ENCODE measurements around the gene ZDHHC4.
"Not testable (repeated sequence)": the region's sequence is repeated elsewhere in the genome, so short reads cannot be mapped to it uniquely, and the experiment has no call there.

The ZDHHC4 gene

DNA sequence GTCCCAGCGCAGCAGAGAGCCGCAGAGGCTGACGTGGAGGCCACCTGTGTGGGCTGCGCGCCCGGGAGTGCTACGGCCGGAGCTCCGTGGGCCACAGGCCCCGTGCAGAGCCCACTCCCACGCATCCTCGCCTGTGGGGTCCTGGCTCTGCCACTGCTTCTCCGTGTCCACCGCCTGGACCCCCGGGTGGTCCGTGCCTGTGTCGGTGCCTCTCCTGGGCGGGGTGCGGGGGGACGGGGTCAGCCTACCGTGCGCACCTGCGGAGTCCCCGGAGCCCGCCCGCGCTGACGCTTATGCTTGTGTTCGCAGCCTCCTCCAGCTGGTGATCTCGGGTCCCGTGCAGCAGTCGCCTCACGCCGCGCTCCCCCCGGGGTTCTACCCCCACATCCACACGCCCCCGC lies 30.4 kb downstream of the ZDHHC4 start:
- no peak for DNase-seq (ENCODE audit: low read depth)

DNA sequence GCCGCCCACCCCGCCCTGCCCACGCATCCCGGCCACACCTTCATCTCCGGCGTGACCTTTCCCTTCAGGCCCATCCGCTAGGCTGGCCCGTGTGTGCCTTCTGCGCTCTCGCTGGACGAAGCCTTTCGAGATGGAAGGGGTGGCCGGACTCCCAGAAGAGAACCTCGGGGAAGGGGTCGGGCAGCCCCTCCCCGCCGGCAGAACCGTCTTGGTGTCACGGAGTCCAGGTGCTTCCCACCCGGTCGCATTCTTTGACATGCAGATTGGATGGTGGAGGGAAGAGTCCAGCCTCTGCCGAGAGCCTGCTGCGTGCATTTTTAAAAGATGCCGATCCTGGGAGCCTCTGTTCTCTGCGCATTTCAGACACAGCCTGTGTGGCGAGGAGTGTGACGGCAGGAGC lies 30.8 kb downstream of the ZDHHC4 start:
- no peak for DNase-seq (ENCODE audit: low read depth)

DNA sequence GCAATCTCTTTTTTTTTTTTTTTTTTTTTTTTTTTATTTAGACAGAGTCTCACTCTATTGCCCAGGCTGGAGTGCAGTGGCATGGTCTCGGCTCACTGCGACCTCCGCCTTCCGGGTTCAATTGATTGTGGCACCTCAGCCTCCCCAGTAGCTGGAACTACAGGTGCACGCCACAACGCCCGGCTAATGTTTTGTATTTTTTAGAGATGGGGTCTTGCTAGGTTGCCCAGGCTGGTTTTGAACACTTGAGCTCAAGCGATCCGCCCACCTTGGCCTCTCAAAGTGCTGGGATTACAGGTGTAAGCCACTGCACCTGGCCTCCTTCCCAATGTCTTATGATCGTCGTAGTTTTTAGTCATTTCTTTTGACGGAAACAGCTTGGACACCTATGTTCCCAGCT lies 31.5 kb downstream of the ZDHHC4 start:
- DNase-seq (ENCODE audit: low read depth) = no peak

DNA sequence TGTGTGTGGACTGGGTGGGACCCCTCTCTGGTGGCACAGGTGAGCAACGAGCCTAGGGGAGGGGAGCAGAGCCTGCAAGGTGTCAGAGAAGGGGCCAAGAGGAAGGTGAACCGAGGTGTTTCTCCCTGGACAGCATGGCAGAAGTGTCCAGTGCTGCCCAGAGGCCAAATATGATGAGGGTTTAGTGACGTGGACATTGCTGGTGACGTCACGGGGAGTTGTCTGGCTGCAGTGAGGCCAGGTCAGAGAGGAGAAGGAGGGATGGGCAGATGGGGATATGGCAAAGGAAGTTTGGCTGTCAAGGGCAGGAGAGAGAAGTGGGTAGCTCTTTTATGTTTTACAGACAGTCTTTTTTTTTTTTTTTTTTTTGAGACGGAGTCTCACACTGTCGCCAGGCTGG lies 35.6 kb downstream of the ZDHHC4 start:
- no peak for DNase-seq (ENCODE audit: low read depth)

DNA sequence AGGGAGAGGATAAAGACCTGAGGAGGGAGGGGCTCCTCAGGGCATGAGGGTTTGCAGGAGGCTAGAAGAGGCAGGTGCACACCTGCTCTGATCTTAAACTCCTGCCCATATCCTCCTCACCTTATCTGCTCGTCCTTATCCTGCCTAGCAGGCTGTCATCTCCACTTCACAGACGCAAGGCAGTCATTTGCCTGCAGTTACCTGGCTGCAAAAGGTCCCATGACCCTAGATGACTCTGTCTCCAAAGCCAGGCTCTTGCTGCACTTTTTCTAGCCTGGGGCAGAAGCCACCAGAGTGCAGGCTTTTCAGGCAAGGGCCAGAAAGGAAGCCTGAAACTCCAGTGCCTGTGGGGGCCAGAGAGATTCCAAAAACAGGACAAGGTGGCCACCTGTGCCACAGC lies 36.5 kb downstream of the ZDHHC4 start:
- no peak for DNase-seq (ENCODE audit: low read depth)

DNA sequence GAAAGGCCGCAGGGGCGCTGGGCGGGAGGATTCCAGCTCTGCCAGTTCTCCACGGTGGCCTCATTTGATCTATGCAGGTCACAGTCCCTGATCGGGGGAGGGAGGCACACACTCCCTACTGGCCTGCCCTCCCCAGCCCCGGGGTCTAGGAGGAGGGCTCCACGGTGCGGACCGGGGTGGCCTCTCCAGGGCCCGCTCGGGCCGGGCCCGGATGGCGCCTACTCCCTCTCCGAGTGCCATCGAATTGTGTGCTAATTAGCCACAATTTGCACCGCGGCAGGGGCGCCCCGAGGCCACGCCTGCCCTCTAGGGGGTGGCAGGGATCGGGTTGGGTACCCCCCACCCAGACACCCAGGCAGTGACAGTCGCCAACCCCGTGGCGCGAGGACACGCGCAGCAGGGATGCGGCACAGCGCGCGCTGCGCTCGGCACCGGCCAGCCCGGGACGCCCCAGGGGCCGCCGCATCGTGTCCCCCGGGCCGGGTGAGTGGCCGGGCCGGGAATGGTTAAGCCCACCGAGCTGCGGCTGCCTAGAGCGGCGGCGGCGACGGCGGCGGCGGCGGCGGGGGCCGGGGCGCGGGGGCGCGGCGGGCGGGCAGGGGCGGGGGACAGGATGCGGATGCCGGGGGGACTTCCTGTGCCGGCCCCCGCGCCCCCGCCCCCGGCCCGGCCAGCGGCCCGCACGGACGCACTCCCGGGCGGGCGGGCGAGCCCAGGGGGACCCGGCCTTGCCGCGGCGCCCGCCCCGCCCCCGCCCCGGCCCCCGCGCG lies 37.9 kb downstream of the ZDHHC4 start, which contains the start of gene ZNF853:
TSS of gene ZNF853 (plus strand) at position 658 of the 770 bp plus-strand sequence. CDS start 565 bp downstream, outside the sequence.
- DNase-seq (ENCODE audit: low read depth) = no peak

DNA sequence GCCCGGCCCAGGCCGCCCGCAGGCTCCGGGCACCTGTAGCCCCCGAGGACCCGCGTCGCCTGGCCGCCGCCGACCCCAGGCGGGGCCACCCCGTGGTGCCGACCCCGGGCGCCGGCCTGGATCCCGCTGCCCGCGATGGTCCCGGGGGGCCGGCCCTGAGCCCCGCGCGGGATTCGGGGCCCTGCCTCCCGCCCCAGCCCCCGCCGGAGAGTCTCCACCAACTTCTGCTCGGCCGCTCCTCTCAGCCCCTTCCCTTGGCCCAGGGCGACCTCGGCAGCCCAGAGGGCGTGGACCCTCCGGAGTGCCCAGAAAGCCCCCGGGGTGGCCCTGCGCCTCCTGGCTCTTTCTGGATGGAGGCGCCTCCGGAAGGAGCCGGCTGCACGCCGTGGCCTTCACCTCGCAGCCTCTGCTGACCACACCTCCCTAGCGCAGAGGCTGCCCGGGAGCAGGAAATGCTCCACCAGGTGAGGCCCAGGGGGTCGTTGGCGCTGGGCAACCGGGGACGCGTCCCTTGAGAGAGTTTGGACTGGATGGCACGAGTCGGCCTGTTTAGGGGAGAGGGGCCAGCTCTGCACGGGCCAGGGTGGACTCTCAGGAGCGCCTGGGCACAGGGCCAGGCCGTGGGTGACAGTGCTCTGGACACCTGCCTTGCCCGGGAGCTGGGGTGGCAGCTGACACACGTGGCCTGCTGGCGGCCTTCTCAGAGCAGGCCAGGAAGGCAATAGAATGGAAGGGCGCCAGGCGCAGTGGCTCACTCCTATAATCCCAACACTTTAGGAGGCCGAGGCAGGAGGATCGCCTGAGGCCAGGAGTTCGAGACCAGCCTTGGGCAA lies 38.7 kb downstream of the ZDHHC4 start:
- DNase-seq (ENCODE audit: low read depth) = no peak

DNA sequence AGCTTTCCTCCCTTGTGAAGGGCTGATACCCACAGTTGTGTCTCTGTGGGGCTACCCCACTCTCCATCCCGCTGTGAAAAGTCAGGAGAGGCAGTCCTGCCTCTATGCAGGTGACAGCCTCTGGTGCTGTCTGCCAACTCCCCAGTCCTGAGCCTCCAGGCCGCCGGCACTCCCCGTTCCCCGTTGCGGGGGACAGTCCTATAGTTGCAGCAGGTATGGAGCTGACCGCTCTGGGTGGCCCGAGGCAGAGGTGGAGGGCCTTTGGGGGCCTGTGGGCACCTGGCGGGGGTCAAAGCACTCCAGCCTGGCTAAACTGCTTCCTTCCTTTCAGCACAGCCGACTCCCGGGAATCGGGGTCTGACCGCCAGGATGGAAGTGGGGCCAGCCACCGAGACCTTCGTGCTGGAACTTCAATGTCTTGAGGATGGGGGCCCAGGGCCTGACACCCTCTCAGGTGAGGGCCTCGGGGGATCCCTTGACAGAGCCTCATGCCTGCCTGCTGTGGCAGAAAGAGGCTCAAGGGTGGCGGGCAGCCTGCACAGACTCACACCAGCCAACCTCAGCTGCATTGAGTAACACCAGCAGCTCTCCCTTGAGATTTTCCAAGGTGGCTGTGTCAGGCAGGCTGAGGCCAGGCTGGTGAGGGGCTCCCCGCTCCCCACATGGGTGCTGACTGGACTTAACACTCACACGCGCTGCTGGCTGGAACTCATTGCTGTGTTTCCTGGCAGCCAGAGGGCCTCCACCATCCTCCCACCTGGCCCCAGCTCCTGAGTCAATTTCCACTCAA lies 39.8 kb downstream of the ZDHHC4 start:
- DNase-seq (ENCODE audit: low read depth) = no peak

DNA sequence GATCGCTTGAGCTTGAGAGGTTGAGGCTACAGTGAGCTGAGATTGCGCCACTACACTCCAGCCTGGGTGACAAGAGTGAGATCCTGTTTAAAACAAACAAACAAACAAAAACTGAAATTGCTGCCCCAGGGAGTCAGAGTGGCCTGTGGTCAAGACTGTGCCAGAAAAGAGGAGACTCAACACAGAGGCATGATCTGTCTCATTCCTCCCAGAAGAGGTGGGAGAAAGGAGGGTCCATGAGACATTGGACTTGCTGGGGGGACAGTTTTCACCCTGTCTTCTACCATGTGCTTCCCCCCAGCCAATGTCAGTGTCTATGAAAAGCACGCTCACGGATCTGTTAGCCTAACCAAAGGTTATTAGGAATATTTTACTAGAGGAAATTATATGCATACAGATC lies 41.4 kb downstream of the ZDHHC4 start:
- DNase-seq (ENCODE audit: low read depth) = no peak

DNA sequence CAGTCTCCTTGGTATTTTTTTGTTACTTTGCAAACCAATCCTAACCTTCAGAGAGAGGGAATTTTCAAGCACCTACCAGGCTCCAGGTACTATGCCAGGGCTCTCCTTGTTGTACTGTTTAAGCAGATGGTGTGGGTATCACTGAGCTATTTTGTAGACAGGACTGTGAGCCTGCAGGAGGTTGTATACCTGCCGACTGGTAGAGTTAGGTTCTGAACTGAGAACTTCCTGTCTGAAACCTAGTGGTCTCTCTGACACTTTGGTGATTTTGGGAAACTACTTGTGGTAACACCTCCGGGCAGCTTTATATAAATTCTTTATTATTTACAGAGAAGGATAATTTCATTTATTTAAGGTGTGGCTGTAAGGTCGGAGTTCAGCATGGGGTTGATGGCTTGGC lies 42.7 kb downstream of the ZDHHC4 start:
- no peak for DNase-seq (ENCODE audit: low read depth)

DNA sequence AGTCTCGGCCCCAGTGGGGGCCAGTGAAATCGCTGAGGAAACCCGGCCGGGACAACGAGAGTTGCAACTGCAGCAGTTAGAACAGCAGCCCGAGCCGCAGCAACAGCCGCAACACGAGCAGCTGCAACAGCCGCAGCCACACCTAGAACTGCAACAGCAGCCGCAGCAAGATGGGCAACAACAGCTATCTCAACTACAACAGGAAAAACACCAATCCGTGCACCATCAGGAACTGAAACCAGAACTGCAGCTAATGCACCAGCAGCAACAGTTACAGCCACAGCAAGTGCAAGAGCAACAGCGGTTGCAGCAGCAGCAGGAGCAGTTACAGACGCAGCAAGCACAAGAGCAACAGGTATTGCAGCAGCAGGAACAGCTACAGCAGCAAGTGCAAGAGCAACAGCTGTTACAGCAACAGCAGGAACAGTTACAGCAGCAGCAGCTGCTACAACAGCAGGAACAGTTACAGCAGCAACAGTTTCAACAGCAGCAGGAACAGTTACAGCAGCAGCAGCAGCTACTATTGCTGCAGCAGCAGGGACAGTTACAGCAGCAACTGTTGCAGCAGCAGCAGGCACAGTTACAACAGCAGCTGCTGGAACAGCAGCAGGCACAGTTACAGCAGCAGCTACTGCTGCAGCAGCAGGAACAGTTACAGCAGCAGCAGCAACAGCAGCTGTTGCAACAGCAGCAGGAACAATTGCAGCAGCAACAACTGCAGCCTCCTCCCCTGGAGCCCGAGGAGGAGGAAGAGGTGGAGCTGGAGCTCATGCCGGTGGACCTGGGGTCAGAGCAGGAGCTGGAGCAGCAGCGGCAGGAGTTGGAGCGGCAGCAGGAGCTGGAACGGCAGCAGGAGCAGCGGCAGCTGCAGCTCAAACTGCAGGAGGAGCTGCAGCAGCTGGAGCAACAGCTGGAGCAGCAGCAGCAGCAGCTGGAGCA lies 44.2 kb downstream of the ZDHHC4 start:
- no peak for DNase-seq (ENCODE audit: low read depth)

DNA sequence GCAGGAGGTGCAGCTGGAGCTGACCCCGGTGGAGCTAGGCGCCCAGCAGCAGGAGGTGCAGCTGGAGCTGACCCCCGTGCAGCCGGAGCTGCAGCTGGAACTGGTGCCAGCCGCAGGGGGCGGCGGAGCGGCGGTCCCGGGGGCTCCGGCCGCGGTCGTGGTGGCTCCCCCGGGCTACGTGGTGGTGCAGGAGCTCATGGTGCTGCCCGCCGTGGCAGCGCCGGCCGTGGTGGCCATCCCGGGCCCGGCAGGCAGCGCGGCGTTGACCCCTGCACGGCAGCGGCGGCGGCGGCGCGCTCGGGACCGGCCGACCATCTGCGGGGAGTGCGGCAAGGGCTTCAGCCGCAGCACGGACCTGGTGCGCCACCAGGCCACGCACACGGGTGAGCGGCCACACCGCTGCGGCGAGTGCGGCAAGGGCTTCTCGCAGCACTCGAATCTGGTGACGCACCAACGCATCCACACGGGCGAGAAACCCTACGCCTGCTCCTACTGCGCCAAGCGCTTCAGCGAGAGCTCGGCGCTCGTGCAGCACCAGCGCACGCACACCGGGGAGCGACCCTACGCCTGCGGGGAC lies 45.0 kb downstream of the ZDHHC4 start:
- DNase-seq (ENCODE audit: low read depth) = no peak

DNA sequence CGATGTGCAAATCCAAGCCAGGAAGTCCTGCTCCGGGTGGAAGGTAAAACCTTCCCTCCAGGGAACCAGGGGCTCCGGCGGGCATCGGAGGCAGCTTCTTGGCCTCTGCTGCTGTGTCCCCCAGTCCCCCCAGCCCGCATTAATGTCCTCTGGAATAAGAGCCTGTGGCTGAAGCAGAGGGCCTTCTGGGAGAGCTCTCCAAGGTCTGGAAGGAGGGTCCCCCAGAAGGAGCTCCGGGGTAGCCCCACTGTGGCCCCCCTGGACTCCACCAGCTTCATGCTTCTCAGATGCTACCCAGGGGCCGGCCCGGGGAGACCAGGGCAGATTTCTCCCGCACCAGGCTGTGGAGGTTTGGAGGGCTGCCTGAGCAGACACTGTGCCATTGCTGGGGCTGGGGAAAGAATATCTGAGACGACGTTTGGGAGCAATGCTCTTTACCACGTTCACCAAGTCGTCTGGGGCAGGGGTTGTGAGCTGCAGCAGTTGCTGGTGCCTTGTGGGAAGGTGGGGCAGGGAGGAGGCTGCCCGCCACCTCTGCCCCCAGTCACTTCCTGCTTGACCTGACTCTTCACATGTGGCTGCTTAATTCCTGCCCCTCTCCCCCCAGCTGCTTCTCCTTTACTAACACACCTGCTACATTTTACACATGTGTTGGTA lies 46.5 kb downstream of the ZDHHC4 start:
- DNase-seq (ENCODE audit: low read depth) = no peak

DNA sequence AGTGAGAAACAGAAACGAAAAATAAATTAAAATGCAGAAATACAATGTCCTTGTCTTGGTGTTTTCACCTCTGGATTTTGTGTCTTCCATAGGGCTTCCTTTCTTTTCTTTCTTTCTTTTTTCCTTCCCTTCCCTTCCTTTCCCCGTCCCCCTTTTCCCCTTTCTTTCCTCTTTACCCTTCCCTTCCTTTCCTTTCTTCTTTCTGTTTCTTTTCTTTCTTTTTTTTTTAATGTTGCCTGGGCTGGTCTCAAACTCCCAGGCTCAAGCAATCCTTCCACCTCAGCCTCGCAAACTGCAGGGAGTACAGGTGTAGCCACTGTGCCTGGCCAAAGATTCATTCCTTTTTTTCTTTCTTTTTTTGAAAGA lies 47.0 kb downstream of the ZDHHC4 start:
- DNase-seq (ENCODE audit: low read depth) = no peak

DNA sequence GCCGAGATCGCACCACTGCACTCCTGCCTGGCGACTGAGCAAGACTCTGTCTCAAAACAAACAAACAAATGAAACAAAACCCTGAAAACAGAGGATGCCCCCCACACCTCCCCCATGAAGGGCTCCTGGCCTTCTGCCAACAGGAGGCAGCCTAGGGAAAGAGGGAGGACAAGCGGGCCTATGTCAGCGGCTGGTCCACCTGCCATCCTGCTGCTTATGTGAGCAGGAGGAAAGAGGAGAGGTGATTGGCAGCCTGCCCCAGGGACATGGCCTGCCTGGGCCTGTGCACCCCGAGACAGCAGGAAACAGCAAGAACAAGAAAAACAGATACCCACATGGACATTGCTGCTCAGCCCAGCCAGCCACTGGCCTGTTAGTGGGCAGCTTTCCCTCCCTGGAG lies 50.8 kb downstream of the ZDHHC4 start:
- DNase-seq (ENCODE audit: low read depth) = no peak

DNA sequence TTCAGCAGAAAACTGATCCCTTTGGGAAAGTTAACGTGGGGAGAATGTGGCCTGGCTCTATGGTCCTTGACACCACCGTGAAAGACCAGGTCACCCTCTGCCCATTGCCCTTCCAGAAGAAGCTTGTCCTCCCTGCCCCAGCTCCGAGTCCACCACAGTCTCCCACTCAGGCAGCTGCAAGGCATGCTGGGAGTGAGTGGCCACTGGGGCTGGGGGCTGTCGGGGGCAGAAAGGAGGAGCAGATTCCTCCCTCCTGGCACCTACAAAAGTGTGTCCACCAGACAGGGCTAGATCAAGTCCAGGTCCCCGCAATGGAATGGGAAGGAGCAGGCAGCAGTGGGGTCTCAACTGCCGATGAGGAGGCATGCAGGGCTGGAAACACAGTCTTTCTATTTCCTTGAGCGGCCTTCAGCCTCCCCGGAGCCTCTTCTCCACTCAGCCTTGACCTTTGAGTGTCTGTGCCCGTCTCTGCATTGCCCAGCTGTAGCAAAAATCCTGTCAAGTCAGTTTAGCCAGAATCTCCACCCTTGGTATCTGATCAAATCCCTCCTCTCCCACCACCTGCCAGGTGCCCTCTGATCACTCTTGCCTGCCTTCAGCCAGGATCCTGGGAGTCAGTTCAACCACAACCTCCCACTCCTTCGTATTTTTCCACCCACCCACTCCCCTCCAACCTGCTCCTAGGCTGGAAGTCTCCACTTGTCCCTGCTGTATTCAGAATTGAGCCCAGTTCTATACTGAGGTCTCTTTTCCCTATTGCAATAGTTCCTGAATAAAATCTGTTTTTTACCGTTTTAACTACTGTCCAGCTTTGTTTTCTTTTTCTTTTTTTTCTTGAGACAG lies 53.0 kb downstream of the ZDHHC4 start:
- DNase-seq (ENCODE audit: low read depth) = no peak

DNA sequence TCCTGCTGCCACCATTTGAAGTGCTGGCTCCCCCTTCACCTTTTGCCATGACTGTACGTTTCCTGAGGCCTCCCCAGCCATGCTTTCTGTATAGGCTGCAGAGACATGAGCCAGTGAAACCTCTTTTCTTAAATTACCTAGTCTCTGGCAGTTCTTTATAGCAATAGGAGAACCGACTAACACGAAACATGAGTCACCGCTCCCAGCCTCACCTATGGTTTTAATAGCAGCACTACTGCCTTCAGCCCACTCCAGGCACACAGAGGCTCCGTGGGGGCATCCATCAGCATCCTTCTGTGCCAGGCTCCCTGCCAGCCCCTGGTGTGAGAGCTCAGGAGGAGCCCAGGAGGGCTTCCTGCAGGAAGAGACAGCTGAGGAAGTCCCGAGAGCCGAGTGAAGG lies 54.4 kb downstream of the ZDHHC4 start:
- no peak for DNase-seq (ENCODE audit: low read depth)

DNA sequence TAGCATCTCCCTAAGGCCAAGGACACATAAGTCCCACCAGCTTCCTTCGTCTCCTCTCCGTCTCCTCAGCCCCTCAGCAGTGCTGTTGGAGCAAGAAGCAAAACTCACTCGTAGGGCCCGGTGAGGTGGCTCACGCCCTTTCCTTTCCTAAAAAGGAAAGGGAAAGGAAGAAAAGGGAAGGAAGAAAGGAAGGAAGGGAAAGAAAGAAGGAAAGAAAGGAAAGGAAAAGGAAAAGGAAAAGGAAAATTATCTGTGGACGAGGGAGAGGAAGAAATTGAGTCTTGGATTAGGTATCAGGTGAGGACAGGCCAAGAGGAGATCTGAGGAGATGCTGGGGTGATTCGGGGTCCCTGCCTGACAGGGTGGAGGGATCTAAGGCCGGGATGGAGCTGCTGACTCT lies 56.8 kb downstream of the ZDHHC4 start:
- DNase-seq (ENCODE audit: low read depth) = no peak

DNA sequence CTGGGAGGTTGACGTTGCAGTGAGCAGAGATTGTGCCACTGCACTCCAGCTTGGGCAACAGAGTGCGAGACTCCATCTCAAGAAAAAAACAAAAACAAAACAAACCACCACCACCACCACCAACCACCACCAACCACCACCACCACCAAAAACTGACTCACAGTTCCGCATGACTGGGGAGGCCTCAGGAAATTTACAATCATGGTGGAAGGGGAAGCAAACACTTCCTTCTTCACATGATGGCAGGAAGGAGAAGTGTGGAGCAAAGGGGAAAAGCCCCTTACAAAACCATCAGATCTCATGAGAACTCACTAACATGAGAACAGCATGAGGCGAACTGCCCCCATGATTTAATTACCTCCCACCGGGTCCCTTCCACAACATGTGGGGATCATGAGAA lies 57.7 kb downstream of the ZDHHC4 start:
- not testable (repeated sequence) for DNase-seq (ENCODE audit: low read depth)
